GM18909 (cell line): ENCODE data around the gene PRKCE.

ENCODE experiments used
- ATAC-seq: cut with Tn5 transposase; IDR thresholded peaks from one replicate; pipeline ENCODE4 v1.9.1; 2021; ENCODE audit warnings: mild to moderate bottlenecking; ENCODE audit not compliant: unreplicated experiment, poor library complexity

Gene PRKCE

GRCh38 chr2:45918463-45919159 is 267.1 kb downstream of the PRKCE start:
- ATAC-seq: peak; percentile 8

DNA sequence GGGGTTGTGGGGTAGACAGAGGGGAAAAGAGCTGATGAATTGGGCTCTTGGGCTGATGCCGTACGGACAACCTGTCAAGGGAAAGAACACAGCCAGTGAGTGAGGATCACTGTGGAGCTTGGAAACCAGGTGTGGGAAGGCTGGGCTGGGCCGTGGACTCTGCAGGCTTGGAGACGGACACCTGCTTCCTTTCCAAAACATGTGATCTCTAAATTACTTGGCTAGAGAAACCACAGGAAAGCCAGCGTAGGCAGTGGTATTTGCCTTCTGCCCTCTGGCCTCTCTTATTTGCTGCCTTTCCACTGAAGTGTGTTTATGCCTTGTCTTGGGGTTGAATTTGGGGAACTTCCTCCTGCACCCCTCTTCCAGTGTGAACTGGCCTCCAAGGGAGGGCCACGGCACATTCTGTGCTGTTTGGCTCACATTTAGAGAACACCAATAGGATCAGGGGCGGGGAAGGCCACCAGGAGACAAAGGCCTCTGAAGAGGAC is 267.7 kb downstream of the PRKCE start:
- ATAC-seq: peak; percentile 26

DNA sequence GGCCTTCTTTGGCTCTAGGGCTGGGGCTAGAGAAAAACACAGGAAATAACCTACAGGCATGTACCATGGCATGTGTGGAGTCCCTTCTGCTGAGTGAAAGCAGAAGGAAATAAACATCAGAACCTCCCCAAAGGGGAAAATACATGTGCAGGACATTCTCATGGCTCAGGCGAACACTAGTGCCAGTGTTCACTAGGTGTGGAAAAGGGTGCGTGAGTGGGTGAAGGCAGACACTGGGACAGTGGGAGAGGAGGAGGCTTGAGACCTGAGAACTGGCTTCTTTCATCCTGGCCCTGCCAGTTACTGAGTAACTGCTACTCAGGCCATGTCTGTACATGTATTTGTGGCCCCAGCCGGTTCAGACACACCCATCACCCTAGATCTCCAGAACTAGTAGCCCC is 268.2 kb downstream of the PRKCE start:
- peak; percentile 66 for ATAC-seq

DNA sequence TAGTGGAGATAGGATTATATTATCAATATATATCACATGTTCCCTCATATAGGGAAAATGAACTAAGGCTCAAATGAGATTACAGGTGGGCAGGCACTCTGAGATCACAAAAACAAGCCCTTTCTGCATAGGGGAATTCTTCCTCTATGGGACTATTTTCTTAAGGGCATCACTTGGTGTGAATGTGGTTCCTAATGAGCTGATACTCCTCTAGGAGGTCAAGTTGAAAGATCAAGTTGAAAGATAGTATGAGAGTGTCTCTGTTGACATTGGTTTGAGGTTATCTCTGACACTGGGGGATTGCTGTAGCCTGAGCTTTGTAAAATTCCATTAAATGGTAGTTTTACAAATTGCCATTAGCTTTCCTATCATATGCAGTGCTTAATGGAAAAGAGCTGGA is 270.4 kb downstream of the PRKCE start:
- no peak for ATAC-seq

GRCh38 chr2:45922577-45922988 is 271.1 kb downstream of the PRKCE start:
- no peak for ATAC-seq

- no peak for ATAC-seq
Measured at GRCh38 chr2:45923701-45924100, 272.2 kb downstream of the PRKCE start.

DNA sequence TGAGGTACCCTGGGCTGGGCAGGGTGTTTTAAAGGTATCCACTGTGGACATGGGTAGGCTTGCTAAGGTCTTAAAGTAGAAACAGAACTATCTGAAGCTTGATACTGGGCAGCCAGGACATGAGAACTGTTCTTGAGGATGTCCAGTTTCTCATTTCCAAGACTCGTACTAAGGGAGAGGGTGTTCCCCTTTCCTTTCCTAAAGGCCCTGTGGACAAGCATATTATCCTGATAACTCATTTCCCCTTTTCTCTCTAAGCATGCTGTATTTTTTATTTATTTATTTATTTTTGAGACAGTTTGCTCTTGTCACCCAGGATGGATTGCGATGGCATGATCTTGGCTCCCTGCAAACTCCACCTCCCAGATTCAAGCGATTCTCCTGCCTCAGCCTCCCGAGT is 273.6 kb downstream of the PRKCE start:
- ATAC-seq: no peak

- no peak for ATAC-seq
Measured at GRCh38 chr2:45925636-45926366, 274.3 kb downstream of the PRKCE start.

DNA sequence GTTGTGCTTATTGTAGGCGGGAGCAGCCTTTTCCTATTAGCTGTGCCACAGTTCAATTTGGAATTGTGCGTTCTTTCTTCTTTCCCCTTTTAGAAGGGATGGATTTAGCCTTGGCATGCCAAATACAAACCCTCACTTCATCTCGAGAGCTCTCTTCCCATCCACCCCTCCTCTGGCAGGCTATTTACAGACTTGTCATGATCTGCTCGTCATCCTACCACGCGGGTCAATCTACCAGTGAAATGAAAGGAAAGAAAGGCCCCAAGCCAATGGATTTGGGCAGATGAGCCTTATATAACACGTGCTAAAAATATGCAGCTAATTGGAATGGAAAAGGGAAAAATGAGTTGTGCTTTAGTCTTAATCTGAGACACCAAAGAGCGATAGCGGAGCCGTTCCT is 277.5 kb downstream of the PRKCE start:
- ATAC-seq: no peak

DNA sequence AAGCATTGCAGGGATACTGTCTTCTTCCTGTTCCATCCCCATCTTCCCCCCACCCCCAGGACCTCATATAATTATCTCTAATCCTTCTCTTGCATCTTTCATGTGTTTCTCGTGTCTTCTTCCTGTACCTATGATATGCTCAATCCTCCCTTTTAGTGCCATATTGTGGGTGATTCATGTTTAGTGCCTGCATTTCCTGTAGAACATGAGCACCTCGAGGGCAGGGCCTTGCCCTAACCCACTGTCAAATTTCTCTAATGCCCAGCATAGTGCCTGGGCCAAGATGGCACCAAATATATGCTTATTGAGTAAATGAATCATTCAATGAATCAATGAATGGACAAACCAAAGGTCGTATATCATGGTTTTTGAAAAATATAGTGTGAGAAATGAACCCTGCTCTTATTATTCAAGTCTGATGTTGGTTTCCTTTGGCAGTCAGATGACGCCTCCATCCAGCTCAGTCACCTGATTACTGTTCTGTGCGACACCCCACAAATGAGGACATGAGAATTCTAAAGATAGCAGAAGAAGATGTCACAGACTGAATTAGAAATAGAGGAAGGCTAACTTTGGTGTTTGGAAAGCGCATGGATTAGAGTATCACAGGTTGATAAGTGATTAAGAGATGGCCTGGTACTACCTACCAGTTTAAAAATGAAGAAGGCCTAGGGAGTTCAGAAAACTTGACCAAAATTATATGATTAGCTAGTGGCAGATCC is 278.4 kb downstream of the PRKCE start:
- no peak for ATAC-seq

DNA sequence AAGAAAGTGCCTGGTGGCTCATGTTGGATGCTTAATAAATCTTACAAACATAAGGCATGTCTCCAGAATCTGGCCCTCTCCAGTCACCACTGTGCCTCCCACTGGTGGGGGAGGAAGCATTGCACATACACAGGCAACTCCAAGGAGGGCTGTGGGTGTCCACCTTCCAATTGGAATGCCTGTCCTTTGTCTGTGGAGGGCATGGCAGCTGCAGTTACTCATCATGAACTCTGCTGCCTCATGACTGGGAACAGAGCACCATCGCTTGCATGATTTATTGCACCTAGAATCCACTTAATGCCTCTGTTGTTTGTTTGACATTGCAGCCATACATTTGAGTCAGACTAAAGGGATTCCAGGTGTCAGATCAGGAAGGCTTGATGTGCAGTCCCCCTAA is 278.9 kb downstream of the PRKCE start:
- ATAC-seq: no peak

DNA sequence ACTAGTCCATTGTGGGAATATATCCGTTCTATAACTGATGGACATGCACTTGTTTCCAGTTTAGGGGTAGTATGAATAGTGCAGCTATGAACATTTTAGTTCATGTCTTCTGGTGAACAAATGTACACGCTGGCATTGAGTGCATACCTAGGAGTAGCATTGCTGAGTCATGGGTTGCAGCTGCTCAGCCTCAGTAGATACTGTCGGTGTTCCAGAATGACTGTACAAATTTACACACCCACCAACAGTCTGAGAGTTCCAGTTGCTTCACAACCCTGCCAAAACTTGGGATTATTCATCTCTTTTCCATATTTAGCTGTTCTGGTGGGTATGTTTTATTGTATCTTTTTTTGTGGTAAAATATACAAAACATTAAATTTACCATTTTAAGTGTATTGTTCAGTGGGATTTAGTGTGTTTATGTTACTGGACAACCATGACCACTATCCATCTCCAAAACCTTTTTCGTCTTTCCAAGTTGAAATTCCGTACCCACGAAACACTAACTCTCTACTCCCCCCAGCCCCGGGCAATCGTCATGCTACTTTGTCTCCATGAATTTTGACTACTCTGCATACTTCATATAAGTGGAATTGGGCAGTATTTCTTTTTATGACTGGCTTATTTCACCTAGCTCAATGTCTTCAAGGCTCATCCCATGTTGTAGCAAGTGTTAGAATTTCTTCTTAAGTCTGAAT is 281.0 kb downstream of the PRKCE start:
- ATAC-seq: no peak

GRCh38 chr2:45935791-45936622 is 284.5 kb downstream of the PRKCE start:
- peak; percentile 50 for ATAC-seq

- no peak for ATAC-seq
Measured at GRCh38 chr2:45936623-45936979, 285.1 kb downstream of the PRKCE start.

DNA sequence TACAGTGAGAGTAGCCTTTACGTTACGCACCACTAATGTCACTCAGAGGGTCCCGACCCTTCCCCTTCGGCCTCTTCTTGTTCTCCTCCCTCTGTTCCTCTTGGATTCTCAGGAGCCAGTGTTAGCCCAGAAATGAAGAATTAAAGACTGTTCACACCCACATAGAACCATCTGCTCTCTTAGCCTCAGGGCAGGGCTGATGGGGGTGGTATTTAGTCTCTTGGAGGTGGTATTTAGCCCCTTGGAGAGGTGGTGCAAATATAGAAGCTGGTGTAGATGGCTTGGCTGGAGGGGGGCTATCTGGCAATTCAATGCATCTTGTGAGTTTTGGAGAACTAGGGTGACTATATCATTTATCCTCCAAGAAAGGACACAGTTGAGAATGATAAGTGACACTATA is 286.5 kb downstream of the PRKCE start:
- ATAC-seq: no peak

DNA sequence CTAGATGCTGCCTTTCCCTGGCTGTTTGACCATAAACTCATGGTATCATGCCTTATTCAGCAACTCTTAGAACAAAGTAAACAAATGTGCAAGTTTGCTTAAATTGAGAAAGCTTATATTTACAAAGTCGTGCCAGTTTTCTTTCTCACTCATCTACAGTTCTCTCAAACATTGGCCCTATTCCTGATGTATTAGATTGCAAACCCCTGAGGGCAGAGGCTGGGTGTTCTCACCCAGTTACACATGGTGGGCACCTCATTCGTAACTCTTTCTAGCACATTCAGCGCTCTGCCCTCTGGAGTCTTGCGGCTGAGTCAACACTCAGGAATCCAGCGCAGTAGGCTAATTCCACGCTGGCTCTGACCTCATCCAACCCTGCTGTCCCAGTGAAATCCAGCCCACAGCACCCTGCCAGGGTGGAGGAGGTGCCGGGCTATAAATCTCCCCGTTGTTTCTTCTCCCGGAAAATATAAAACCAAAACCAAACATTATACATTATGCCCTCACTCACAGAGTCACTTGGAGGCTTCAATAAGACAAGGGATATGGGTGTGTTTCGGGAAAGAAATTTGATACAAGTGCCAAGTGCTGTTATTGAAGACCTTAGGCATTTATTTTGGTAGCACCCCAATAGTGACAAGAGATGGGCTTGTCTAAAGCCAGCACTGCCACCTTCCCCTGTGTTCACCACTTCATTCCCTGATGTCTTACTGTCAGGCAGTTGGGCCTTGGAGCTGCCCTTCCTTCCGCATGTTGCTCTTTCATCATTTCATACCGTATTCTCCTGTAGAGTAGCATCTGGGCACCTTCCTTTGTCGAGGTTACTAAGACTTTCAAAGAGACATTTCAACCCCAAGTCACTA is 287.4 kb downstream of the PRKCE start:
- ATAC-seq: no peak

- ATAC-seq: no peak
Measured at GRCh38 chr2:45941531-45942236, 290.2 kb downstream of the PRKCE start.

DNA sequence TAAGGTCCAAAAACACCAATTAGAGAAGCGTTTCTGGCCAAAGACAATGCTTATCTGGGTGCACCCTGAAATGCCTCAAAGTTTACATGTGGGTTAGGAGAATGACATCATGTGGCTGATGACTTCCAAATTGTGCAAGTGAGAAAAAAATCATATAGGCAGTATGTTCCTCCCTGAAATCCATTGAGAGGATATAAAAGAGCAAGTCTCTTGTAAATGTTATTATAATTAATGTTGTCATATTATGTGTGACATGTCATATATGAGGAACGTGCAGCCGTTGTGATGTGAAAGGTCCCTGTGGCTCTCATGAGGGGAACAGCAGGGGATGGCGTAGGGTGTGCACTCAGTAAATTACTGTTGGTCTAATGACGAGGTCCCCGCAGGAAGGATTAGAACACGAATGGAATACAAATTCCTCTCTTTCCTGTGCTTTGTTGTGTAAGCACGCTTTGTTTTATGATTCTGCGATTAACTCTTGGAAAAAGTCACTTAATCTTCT is 290.8 kb downstream of the PRKCE start:
- ATAC-seq: no peak
